ENCODE measurements around the gene RAB11FIP4.

RAB11FIP4 gene

GRCh38 chr17:31524926-31525800 is 133.7 kb downstream of the RAB11FIP4 start:
- no peaks in the 10 kb centered on the region for H3K9me3 Mint-ChIP-seq
- H3K27me3 Mint-ChIP-seq, result no peaks in the 10 kb centered on the region
- H3K36me3 Mint-ChIP-seq (ENCODE audit: low read depth), result peaks cover 75% of the 10 kb centered on the region
- peak; percentile 94 for DNase-seq
- H3K27ac Mint-ChIP-seq, result no peak overlapping the region
- H3K4me3 Mint-ChIP-seq, result no peak overlapping the region
- no peaks in the 10 kb centered on the region for H3K4me1 Mint-ChIP-seq (ENCODE audit: low read depth)

GRCh38 chr17:31525801-31526549 is 134.5 kb downstream of the RAB11FIP4 start:
- H3K4me1 Mint-ChIP-seq (ENCODE audit: low read depth), result no peaks in the 10 kb centered on the region
- H3K36me3 Mint-ChIP-seq (ENCODE audit: low read depth), result peaks cover 81% of the 10 kb centered on the region
- no peaks in the 10 kb centered on the region for H3K27me3 Mint-ChIP-seq
- peak; percentile 27 for DNase-seq
- no peak overlapping the region for H3K4me3 Mint-ChIP-seq
- no peaks in the 10 kb centered on the region for H3K9me3 Mint-ChIP-seq
- no peak overlapping the region for H3K27ac Mint-ChIP-seq

- Mint-ChIP-seq H3K27me3 (no peaks in the 10 kb centered on the region), H3K27ac (no peak overlapping the region)
Observed at GRCh38 chr17:31527606-31528005, 136.1 kb downstream of the RAB11FIP4 start.

GRCh38 chr17:31528291-31528874 is 136.9 kb downstream of the RAB11FIP4 start:
- Mint-ChIP-seq H3K36me3 (ENCODE audit: low read depth) (peaks cover 82% of the 10 kb centered on the region), H3K27ac (no peak overlapping the region), H3K27me3 (no peaks in the 10 kb centered on the region), H3K9me3 (no peaks in the 10 kb centered on the region), H3K4me1 (ENCODE audit: low read depth) (peaks cover 4% of the 10 kb centered on the region), H3K4me3 (no peak overlapping the region)
- peak; percentile 25 for DNase-seq

More at GRCh38 chr17:31527606-31528005, 136.1 kb downstream of the RAB11FIP4 start:
- no peak for DNase-seq
- no peak overlapping the region for H3K4me3 Mint-ChIP-seq
- H3K9me3 Mint-ChIP-seq, result no peaks in the 10 kb centered on the region
- no peaks in the 10 kb centered on the region for H3K4me1 Mint-ChIP-seq (ENCODE audit: low read depth)
- peaks cover 82% of the 10 kb centered on the region for H3K36me3 Mint-ChIP-seq (ENCODE audit: low read depth)

- Mint-ChIP-seq H3K4me3 (no peak overlapping the region), H3K27me3 (no peaks in the 10 kb centered on the region), H3K9me3 (no peaks in the 10 kb centered on the region), H3K27ac (no peak overlapping the region), H3K36me3 (ENCODE audit: low read depth) (peaks cover 71% of the 10 kb centered on the region), H3K4me1 (ENCODE audit: low read depth) (peaks cover 9% of the 10 kb centered on the region)
- DNase-seq, result no peak
Observed at GRCh38 chr17:31529841-31530251, 138.4 kb downstream of the RAB11FIP4 start.

- Mint-ChIP-seq H3K36me3 (ENCODE audit: low read depth) (peaks cover 68% of the 10 kb centered on the region), H3K27ac (no peak overlapping the region), H3K4me1 (ENCODE audit: low read depth) (peaks cover 14% of the 10 kb centered on the region), H3K27me3 (no peaks in the 10 kb centered on the region), H3K4me3 (no peak overlapping the region), H3K9me3 (no peaks in the 10 kb centered on the region)
- no peak for DNase-seq
Observed at GRCh38 chr17:31530391-31530985, 139.0 kb downstream of the RAB11FIP4 start.

GRCh38 chr17:31531336-31531980 is 140.0 kb downstream of the RAB11FIP4 start:
- peaks cover 18% of the 10 kb centered on the region for H3K4me1 Mint-ChIP-seq (ENCODE audit: low read depth)
- no peak overlapping the region for H3K27ac Mint-ChIP-seq
- H3K27me3 Mint-ChIP-seq, result no peaks in the 10 kb centered on the region
- no peaks in the 10 kb centered on the region for H3K9me3 Mint-ChIP-seq
- peaks cover 66% of the 10 kb centered on the region for H3K36me3 Mint-ChIP-seq (ENCODE audit: low read depth)
- no peak overlapping the region for H3K4me3 Mint-ChIP-seq
- DNase-seq, result no peak

- Mint-ChIP-seq H3K27ac (no peak overlapping the region), H3K9me3 (no peaks in the 10 kb centered on the region), H3K4me1 (ENCODE audit: low read depth) (peaks cover 21% of the 10 kb centered on the region), H3K36me3 (ENCODE audit: low read depth) (peaks cover 63% of the 10 kb centered on the region), H3K4me3 (no peak overlapping the region), H3K27me3 (no peaks in the 10 kb centered on the region)
- DNase-seq, result no peak
Observed at GRCh38 chr17:31532081-31532480, 140.6 kb downstream of the RAB11FIP4 start.

- Mint-ChIP-seq H3K27ac (no peak overlapping the region), H3K4me1 (ENCODE audit: low read depth) (peaks cover 22% of the 10 kb centered on the region), H3K36me3 (ENCODE audit: low read depth) (peaks cover 59% of the 10 kb centered on the region), H3K9me3 (no peaks in the 10 kb centered on the region), H3K4me3 (no peak overlapping the region), H3K27me3 (no peaks in the 10 kb centered on the region)
- no peak for DNase-seq
Observed at GRCh38 chr17:31532526-31532925, 141.1 kb downstream of the RAB11FIP4 start.

GRCh38 chr17:31533546-31534155 is 142.2 kb downstream of the RAB11FIP4 start:
- Mint-ChIP-seq H3K4me3 (no peak overlapping the region), H3K27me3 (no peaks in the 10 kb centered on the region), H3K9me3 (no peaks in the 10 kb centered on the region), H3K36me3 (ENCODE audit: low read depth) (peaks cover 50% of the 10 kb centered on the region), H3K4me1 (ENCODE audit: low read depth) (peaks cover 22% of the 10 kb centered on the region), H3K27ac (no peak overlapping the region)
- peak; percentile 49 for DNase-seq

- no peak overlapping the region for H3K4me3 Mint-ChIP-seq
- H3K27me3 Mint-ChIP-seq, result no peaks in the 10 kb centered on the region
- no peaks in the 10 kb centered on the region for H3K9me3 Mint-ChIP-seq
- peak overlapping the region; percentile 11 for H3K27ac Mint-ChIP-seq
- no peak for DNase-seq
- H3K36me3 Mint-ChIP-seq (ENCODE audit: low read depth), result peaks cover 43% of the 10 kb centered on the region
- peaks cover 22% of the 10 kb centered on the region for H3K4me1 Mint-ChIP-seq (ENCODE audit: low read depth)
Observed at GRCh38 chr17:31534223-31534888, 142.9 kb downstream of the RAB11FIP4 start.

- DNase-seq, result peak; percentile 44
- peaks cover 30% of the 10 kb centered on the region for H3K36me3 Mint-ChIP-seq (ENCODE audit: low read depth)
- H3K4me1 Mint-ChIP-seq (ENCODE audit: low read depth), result peaks cover 22% of the 10 kb centered on the region
- no peaks in the 10 kb centered on the region for H3K9me3 Mint-ChIP-seq
- peak overlapping the region; percentile 38 for H3K27ac Mint-ChIP-seq
- no peak overlapping the region for H3K4me3 Mint-ChIP-seq
- no peaks in the 10 kb centered on the region for H3K27me3 Mint-ChIP-seq
Observed at GRCh38 chr17:31535581-31535981, 144.1 kb downstream of the RAB11FIP4 start.

- H3K9me3 Mint-ChIP-seq, result no peaks in the 10 kb centered on the region
- H3K36me3 Mint-ChIP-seq (ENCODE audit: low read depth), result peaks cover 22% of the 10 kb centered on the region
Observed at GRCh38 chr17:31536451-31536850, 145.0 kb downstream of the RAB11FIP4 start.

More at GRCh38 chr17:31536451-31536850, 145.0 kb downstream of the RAB11FIP4 start:
- Mint-ChIP-seq H3K27ac (no peak overlapping the region), H3K27me3 (no peaks in the 10 kb centered on the region), H3K4me3 (no peak overlapping the region), H3K4me1 (ENCODE audit: low read depth) (peaks cover 22% of the 10 kb centered on the region)
- DNase-seq, result no peak
